OCI-LY3 (cell line): ENCODE measurements around the gene KCNK13.

Source experiments
- H2AFZ ChIP-seq: fragments of 200-600, 300-600 bp; shearing (Covaris generic); 2 replicates; pipeline ENCODE4 v1.6.0; 2014; ENCODE audit warnings: antibody characterized with exemption, low read depth, low read length
- H3K27ac ChIP-seq: fragments of 200-600, 300-600 bp; sonication (generic); 2 replicates; pipeline ENCODE4 v1.5.1; 2014; ENCODE audit warnings: mild to moderate bottlenecking, low read length, moderate library complexity, mixed read lengths
- H3K27me3 ChIP-seq: fragments of 200-600, 300-600 bp; sonication (generic); 2 replicates; pipeline ENCODE4 v1.6.1; 2014; ENCODE audit warnings: low read depth, low read length, mixed read lengths
- H3K36me3 ChIP-seq: fragments of 200-600, 300-600 bp; sonication (generic); replicated peaks from 2 replicates; pipeline ENCODE3; 2014; ENCODE audit warnings: low read depth, low read length, mixed read lengths
- H3K4me1 ChIP-seq: fragments of 300-600, 200-600 bp; sonication (generic); 2 replicates; pipeline ENCODE4 v1.6.1; 2014; ENCODE audit warnings: low read length, mixed read lengths
- H3K4me2 ChIP-seq: fragments of 200-600, 300-600 bp; sonication (generic); 2 replicates; pipeline ENCODE4 v1.6.1; 2014; ENCODE audit warnings: low read length, mixed read lengths
- H3K4me3 ChIP-seq: fragments of 300-600, 200-600 bp; sonication (generic); 2 replicates; pipeline ENCODE4 v1.5.1; 2014; ENCODE audit warnings: antibody characterized with exemption, mild to moderate bottlenecking, low read length, moderate library complexity
- H3K79me2 ChIP-seq: fragments of 300-600, 200-600 bp; shearing (Covaris generic); 2 replicates; pipeline ENCODE4 v1.6.1; 2014; ENCODE audit warnings: mild to moderate bottlenecking, low read length, mixed read lengths
- H3K9ac ChIP-seq: fragments of 300-600, 200-600 bp; shearing (Covaris generic); 2 replicates; pipeline ENCODE4 v1.6.0; 2014; ENCODE audit warnings: mild to moderate bottlenecking, low read length, moderate library complexity
- H3K9me3 ChIP-seq: fragments of 200-600, 300-600 bp; shearing (Covaris generic); 2 replicates; pipeline ENCODE4 v1.6.1; 2014; ENCODE audit warnings: low read length, mixed read lengths; ENCODE audit not compliant: insufficient read depth
- H4K20me1 ChIP-seq: fragments of 200-600, 300-600 bp; sonication (generic); 2 replicates; pipeline ENCODE4 v1.6.1; 2016; ENCODE audit warnings: low read length, mixed read lengths; ENCODE audit not compliant: insufficient read depth
- EZH2phosphoT487 ChIP-seq: fragments of 200-600 bp; shearing (Covaris generic); IDR thresholded peaks from 2 replicates; pipeline ENCODE4 v1.6.1; 2018; ENCODE audit warnings: antibody characterized with exemption, mixed run types, low read depth
- TF ChIP-seq, protein P1 (sequence below): fragments of 200-600, 300-600 bp; sonication (generic); IDR thresholded peaks from 2 replicates; pipeline ENCODE4 v1.5.1; 2014; ENCODE audit warnings: antibody characterized with exemption, low read length, low read depth

Gene KCNK13

GRCh38 chr14:90188588-90188987, 126.8 kb downstream of the KCNK13 start:
- TF ChIP-seq, protein P1, sequence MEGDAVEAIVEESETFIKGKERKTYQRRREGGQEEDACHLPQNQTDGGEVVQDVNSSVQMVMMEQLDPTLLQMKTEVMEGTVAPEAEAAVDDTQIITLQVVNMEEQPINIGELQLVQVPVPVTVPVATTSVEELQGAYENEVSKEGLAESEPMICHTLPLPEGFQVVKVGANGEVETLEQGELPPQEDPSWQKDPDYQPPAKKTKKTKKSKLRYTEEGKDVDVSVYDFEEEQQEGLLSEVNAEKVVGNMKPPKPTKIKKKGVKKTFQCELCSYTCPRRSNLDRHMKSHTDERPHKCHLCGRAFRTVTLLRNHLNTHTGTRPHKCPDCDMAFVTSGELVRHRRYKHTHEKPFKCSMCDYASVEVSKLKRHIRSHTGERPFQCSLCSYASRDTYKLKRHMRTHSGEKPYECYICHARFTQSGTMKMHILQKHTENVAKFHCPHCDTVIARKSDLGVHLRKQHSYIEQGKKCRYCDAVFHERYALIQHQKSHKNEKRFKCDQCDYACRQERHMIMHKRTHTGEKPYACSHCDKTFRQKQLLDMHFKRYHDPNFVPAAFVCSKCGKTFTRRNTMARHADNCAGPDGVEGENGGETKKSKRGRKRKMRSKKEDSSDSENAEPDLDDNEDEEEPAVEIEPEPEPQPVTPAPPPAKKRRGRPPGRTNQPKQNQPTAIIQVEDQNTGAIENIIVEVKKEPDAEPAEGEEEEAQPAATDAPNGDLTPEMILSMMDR = no peak
- no peak for TF ChIP-seq EZH2phosphoT487
- no peak overlapping the region for H3K4me3 ChIP-seq
- H2AFZ ChIP-seq = no peak overlapping the region
- H3K4me2 ChIP-seq = no peak overlapping the region
- H3K9me3 ChIP-seq = no peaks in the 10 kb centered on the region
- no peaks in the 10 kb centered on the region for H4K20me1 ChIP-seq
- H3K27ac ChIP-seq = no peak overlapping the region
- H3K36me3 ChIP-seq = no peaks in the 10 kb centered on the region
- no peaks in the 10 kb centered on the region for H3K4me1 ChIP-seq
- H3K79me2 ChIP-seq = no peaks in the 10 kb centered on the region
- H3K27me3 ChIP-seq = peaks cover 4% of the 10 kb centered on the region; the same call in 1 of the 2 replicates
- no peak overlapping the region for H3K9ac ChIP-seq

DNA sequence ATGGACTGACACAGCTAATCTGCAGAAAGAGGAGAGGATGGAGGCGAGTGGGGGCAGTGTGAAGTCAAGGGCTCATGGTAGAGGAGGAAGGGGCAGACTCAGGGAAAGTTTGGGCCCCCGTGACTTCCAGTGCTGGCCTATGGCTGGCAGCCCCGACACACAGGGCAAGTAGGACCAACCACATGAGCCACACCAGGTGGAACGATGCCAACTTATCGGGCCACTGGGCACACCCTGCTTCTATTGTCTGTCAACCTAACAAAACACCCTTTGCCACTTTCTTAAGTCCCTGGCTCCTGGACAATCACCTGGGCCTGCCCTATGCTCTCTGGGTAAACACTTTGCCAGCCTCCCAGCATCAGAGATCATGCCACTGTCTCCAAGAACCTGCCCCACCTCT, 129.4 kb downstream of the KCNK13 start:
- no peak overlapping the region for H3K4me2 ChIP-seq
- no peaks in the 10 kb centered on the region for H3K9me3 ChIP-seq
- H3K79me2 ChIP-seq = no peaks in the 10 kb centered on the region
- H3K9ac ChIP-seq = no peak overlapping the region
- H4K20me1 ChIP-seq = no peaks in the 10 kb centered on the region
- TF ChIP-seq, protein P1 = no peak
- TF ChIP-seq EZH2phosphoT487 = no peak
- no peak overlapping the region for H3K4me3 ChIP-seq
- no peaks in the 10 kb centered on the region for H3K36me3 ChIP-seq
- 0 out of 2 replicates have a peak, but pooled peaks cover 5% of the 10 kb centered on the region for H3K27me3 ChIP-seq
- H3K4me1 ChIP-seq = no peaks in the 10 kb centered on the region
- H3K27ac ChIP-seq = no peak overlapping the region
- H2AFZ ChIP-seq = no peak overlapping the region

GRCh38 chr14:90191585-90191984, 129.8 kb downstream of the KCNK13 start:
- no peak overlapping the region for H2AFZ ChIP-seq
- TF ChIP-seq EZH2phosphoT487 = no peak
- TF ChIP-seq, protein P1 = no peak
- no peaks in the 10 kb centered on the region for H3K36me3 ChIP-seq
- H3K9me3 ChIP-seq = no peaks in the 10 kb centered on the region
- no peak overlapping the region for H3K9ac ChIP-seq
- H3K27me3 ChIP-seq = 0 out of 2 replicates have a peak, but pooled peaks cover 5% of the 10 kb centered on the region
- H4K20me1 ChIP-seq = no peaks in the 10 kb centered on the region
- no peaks in the 10 kb centered on the region for H3K4me1 ChIP-seq
- no peak overlapping the region for H3K27ac ChIP-seq
- no peaks in the 10 kb centered on the region for H3K79me2 ChIP-seq
- H3K4me3 ChIP-seq = no peak overlapping the region
- no peak overlapping the region for H3K4me2 ChIP-seq

GRCh38 chr14:90193925-90194324, 132.1 kb downstream of the KCNK13 start:
- Histone ChIP-seq H2AFZ (no peak overlapping the region), H3K9me3 (no peaks in the 10 kb centered on the region), H3K27ac (no peak overlapping the region), H3K4me1 (no peaks in the 10 kb centered on the region), H3K4me3 (no peak overlapping the region), H4K20me1 (no peaks in the 10 kb centered on the region), H3K9ac (no peak overlapping the region), H3K36me3 (no peaks in the 10 kb centered on the region), H3K79me2 (no peaks in the 10 kb centered on the region), H3K27me3 (0 out of 2 replicates have a peak, but pooled peaks cover 5% of the 10 kb centered on the region), H3K4me2 (no peak overlapping the region)
- TF ChIP-seq EZH2phosphoT487 = no peak
- TF ChIP-seq, protein P1 = peak; percentile 42
